Lung (tissue), 12 donors: ENCODE data around the gene DOCK1. TPM values are rescaled to one million over a fixed set of nuclear protein-coding genes. Genes with fewer than 3 reads are reported as not detected.

Experiments
- ATAC-seq: fragments of 200-7000 bp; cut with Tn5 transposase; one replicate; pipeline ENCODE4 v1.9.1; 2020; ENCODE audit warnings: moderate number of reproducible peaks; ENCODE audit not compliant: insufficient read depth, low FRiP score
- DNase-seq, 3 donors: peaks; one replicate each; pipeline ENCODE4 v3.0.0-alpha.2; 2013 to 2017
- H3K27ac ChIP-seq, 2 donors: one replicate each; pipeline ENCODE4 v1.5.1; 2013; ENCODE audit warnings: mild to moderate bottlenecking in 2 of 2, moderate library complexity in 2 of 2, control low read depth in 1 of 2, inconsistent platforms in 1 of 2, low read depth in 1 of 2, low read length in 1 of 2
- H3K27me3 ChIP-seq, 3 donors: one replicate each; pipeline ENCODE4 v1.5.1; 2013; ENCODE audit warnings: low read length in 2 of 3; ENCODE audit not compliant: control insufficient read depth in 3 of 3, insufficient read depth in 3 of 3
- H3K36me3 ChIP-seq, 4 donors: one replicate each; pipeline ENCODE4 v1.5.1; 2013; ENCODE audit warnings: low read length in 4 of 4, mild to moderate bottlenecking in 1 of 4, moderate library complexity in 1 of 4; ENCODE audit not compliant: control insufficient read depth in 4 of 4, insufficient read depth in 4 of 4
- H3K4me1 ChIP-seq, 5 donors: one replicate each; pipeline ENCODE4 v1.5.1; 2013; ENCODE audit warnings: low read length in 5 of 5, mild to moderate bottlenecking in 2 of 5, moderate library complexity in 1 of 5; ENCODE audit not compliant: control insufficient read depth in 5 of 5, insufficient read depth in 5 of 5
- H3K4me3 ChIP-seq: one replicate; pipeline ENCODE4 v1.5.1; 2013; ENCODE audit warnings: mild to moderate bottlenecking, control low read depth, moderate library complexity
- H3K9ac ChIP-seq, 2 donors: one replicate each; pipeline ENCODE4 v1.5.1; 2013; ENCODE audit warnings: low read length in 2 of 2, control low read depth in 1 of 2; ENCODE audit not compliant: insufficient read depth in 1 of 2
- H3K9me3 ChIP-seq, 4 donors: one replicate each; pipeline ENCODE4 v1.5.1; 2013; ENCODE audit warnings: low read length in 3 of 4, mild to moderate bottlenecking in 1 of 4, moderate library complexity in 1 of 4; ENCODE audit not compliant: control insufficient read depth in 4 of 4, insufficient read depth in 3 of 4
- CTCF ChIP-seq: IDR thresholded peaks from 2 replicates; pipeline ENCODE4 v1.5.1; 2012; ENCODE audit warnings: mild to moderate bottlenecking; ENCODE audit errors: control extremely low read depth, extremely low read depth
- WGBS, 2 donors: extraction: QIAGEN DNeasy Blood & Tissue Kit; methylation state at CpG; one replicate each; pipeline ENCODE4 v1.1.7; 2013; 5-methylcytosine and 5-hydroxymethylcytosine counted together
- polyA plus RNA-seq, 2 donors: library from polyadenylated mRNA; stranded (reverse); fragments of 200-250 nt; gene quantifications; one replicate each; pipeline ENCODE4 v1.2.1, GENCODE V29; 2013
- total RNA-seq, 2 donors: library from RNA; depleted of rRNA in 1 of 2; stranded (reverse); fragments of >200 nt in 1 of 2; gene quantifications; one replicate each; pipeline ENCODE4 v1.2.1, GENCODE V29; 2014 to 2021
- donor health status: control.
- donor health status: control.
- donor health status: Bipolar disorder and iron deficiency.
- donor health status: healthy.
- donor health status: DM: yes; HTN: yes; CAD: no.

Gene DOCK1
- total and polyA plus RNA-seq, 4 donors: 11.2 to 102 (median 30.5) TPM

- Histone ChIP-seq H3K36me3 (peaks cover 0 to 20% (median 5%) of the 10 kb centered on the region in 4 donors), H3K27ac (no peak overlapping the region), H3K27me3 (no peaks in the 10 kb centered on the region), H3K9me3 (no peaks in the 10 kb centered on the region), H3K4me1 (no peaks in the 10 kb centered on the region), H3K4me3 (no peak overlapping the region), H3K9ac (no peak overlapping the region)
- no peak for ATAC-seq
- no peak for TF ChIP-seq CTCF
- WGBS, 2 donors: 87% methylated on average over 6 of the region's 6 CpGs
- DNase-seq: no peak
Observed at GRCh38 chr10:127123626-127124025, 218.4 kb downstream of the DOCK1 start.

GRCh38 chr10:127125331-127125730, 220.1 kb downstream of the DOCK1 start:
- Histone ChIP-seq H3K4me3 (no peak overlapping the region), H3K9ac (no peak overlapping the region), H3K27me3 (no peaks in the 10 kb centered on the region), H3K4me1 (no peaks in the 10 kb centered on the region), H3K9me3 (peaks cover 0 to 5% (median 0%) of the 10 kb centered on the region in 4 donors), H3K27ac (no peak overlapping the region), H3K36me3 (peaks cover 3 to 26% (median 10%) of the 10 kb centered on the region in 4 donors)
- ATAC-seq: no peak
- WGBS, 2 donors: 52 to 64% methylated on average over 9 of the region's 9 CpGs
- no peak for DNase-seq
- no peak for TF ChIP-seq CTCF

- no peaks in the 10 kb centered on the region for H3K27me3 ChIP-seq
- no peak overlapping the region for H3K4me3 ChIP-seq
- DNase-seq: no peak
- H3K9me3 ChIP-seq: peaks cover 0 to 5% (median 0%) of the 10 kb centered on the region in 4 donors
- H3K9ac ChIP-seq: no peak overlapping the region
- 91 to 98% methylated on average over 1 of the region's 1 CpG for WGBS, 2 donors
- no peak for ATAC-seq
- peaks cover 3 to 23% (median 14%) of the 10 kb centered on the region in 4 donors for H3K36me3 ChIP-seq
- TF ChIP-seq CTCF: no peak
- H3K27ac ChIP-seq: no peak overlapping the region
- H3K4me1 ChIP-seq: peaks cover 0 to 6% (median under 1%) of the 10 kb centered on the region in 5 donors
Observed at GRCh38 chr10:127127822-127128221, 222.6 kb downstream of the DOCK1 start.

GRCh38 chr10:127129104-127129503, 223.9 kb downstream of the DOCK1 start:
- Histone ChIP-seq H3K27me3 (no peaks in the 10 kb centered on the region), H3K36me3 (peaks cover 3 to 24% (median 14%) of the 10 kb centered on the region in 4 donors), H3K4me1 (peaks cover 0 to 6% (median 1%) of the 10 kb centered on the region in 5 donors), H3K27ac (no peak overlapping the region), H3K9me3 (peaks cover 0 to 5% (median 0%) of the 10 kb centered on the region in 4 donors), H3K9ac (no peak overlapping the region), H3K4me3 (no peak overlapping the region)
- DNase-seq (no peak), ATAC-seq (no peak)
- TF ChIP-seq CTCF: no peak
- 96 to 97% methylated on average over 5 of the region's 5 CpGs for WGBS, 2 donors
